ENCODE measurements around the gene TBATA.

GRCh38 chr10:70832852-70833528 lies 47.8 kb upstream of the TBATA start:
- no peak for TF ChIP-seq POLR2AphosphoS5 (IDR thresholded peaks at IDR 0.05; ENCODE audit: low read depth, low read length)
- no peak for TF ChIP-seq SIN3A (IDR thresholded peaks at IDR 0.05; ENCODE audit: borderline replicate concordance, insufficient read depth, low read length)

Measured in PFSK-1 (cell line).